ENCODE data around the gene FBXL12.

FBXL12 gene

DNA sequence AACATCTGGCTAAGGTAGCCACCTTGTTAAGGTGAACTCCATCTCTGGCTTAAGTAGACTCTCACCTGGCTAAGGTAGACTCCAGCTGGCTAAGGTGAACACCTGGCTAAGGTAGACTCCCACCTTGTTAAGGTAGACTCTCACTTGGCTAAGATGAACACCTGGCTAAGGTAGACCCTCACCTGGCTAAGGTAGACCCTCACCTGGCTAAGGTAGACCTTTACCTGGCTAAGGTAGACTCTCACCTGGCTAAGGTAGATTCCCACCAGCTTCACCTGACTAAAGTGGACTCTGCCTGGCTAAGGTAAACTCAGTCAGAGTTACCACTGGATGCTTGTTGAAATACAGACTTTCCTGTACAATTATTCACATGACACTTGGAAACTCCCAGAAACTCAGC lies 39.9 kb upstream of the FBXL12 start:
- TF ChIP-seq, protein P1, sequence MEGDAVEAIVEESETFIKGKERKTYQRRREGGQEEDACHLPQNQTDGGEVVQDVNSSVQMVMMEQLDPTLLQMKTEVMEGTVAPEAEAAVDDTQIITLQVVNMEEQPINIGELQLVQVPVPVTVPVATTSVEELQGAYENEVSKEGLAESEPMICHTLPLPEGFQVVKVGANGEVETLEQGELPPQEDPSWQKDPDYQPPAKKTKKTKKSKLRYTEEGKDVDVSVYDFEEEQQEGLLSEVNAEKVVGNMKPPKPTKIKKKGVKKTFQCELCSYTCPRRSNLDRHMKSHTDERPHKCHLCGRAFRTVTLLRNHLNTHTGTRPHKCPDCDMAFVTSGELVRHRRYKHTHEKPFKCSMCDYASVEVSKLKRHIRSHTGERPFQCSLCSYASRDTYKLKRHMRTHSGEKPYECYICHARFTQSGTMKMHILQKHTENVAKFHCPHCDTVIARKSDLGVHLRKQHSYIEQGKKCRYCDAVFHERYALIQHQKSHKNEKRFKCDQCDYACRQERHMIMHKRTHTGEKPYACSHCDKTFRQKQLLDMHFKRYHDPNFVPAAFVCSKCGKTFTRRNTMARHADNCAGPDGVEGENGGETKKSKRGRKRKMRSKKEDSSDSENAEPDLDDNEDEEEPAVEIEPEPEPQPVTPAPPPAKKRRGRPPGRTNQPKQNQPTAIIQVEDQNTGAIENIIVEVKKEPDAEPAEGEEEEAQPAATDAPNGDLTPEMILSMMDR (IDR thresholded peaks at IDR 0.05; ENCODE audit: low read depth, low read length, missing control alignments), result no peak
- no peak overlapping the region for H3K4me3 ChIP-seq (ENCODE audit: low read depth, low read length)
- no peak for DNase-seq (ENCODE audit: low read depth)
- in situ Hi-C loops (cut with HindIII; ENCODE audit: low sequenced_read_pairs), result no loop called here

DNA sequence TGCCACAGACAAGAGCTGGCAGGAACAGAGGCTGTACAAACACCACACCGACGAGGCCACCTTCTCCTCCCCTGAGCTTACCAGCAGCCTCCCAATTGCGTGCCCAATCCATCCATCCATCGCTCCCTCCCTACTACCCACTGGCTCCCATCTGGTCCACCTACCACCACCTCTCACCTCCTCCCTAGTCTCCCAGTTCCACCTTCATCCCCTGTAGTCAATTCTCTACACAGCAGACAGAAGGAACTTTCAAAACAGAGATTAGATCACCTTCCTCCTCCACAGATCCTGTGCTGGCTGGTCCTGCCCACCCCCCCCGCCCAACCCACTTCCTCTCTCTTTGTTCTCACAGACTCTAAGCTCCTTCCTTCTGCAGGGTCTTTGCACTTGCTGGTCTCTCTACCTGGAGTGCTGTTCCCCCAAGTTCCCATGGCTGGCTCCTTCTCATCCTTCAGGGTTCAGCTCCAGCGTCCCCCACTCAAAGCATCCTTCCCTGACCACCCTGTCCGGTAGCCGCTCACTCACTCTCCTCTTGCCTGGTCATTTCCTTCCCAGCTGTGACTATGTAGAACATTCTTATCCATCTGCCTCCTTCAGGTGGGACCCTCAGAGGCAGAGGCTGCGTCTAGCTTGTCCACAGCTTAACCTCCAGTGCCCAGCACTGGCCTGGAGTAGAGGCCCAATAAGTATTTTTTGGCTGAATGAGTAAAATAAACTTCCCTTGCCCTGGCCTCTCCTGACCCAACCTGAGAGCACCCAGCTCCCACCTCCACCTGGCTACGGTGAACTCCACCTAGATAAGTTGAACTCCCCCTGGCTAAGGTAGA lies 39.3 kb upstream of the FBXL12 start:
- TF ChIP-seq, protein P1 (IDR thresholded peaks at IDR 0.05; ENCODE audit: low read depth, low read length, missing control alignments), result no peak
- no peak for DNase-seq (ENCODE audit: low read depth)
- in situ Hi-C loops (cut with HindIII; ENCODE audit: low sequenced_read_pairs), result no loop called here
- no peak overlapping the region for H3K4me3 ChIP-seq (ENCODE audit: low read depth, low read length)

DNA sequence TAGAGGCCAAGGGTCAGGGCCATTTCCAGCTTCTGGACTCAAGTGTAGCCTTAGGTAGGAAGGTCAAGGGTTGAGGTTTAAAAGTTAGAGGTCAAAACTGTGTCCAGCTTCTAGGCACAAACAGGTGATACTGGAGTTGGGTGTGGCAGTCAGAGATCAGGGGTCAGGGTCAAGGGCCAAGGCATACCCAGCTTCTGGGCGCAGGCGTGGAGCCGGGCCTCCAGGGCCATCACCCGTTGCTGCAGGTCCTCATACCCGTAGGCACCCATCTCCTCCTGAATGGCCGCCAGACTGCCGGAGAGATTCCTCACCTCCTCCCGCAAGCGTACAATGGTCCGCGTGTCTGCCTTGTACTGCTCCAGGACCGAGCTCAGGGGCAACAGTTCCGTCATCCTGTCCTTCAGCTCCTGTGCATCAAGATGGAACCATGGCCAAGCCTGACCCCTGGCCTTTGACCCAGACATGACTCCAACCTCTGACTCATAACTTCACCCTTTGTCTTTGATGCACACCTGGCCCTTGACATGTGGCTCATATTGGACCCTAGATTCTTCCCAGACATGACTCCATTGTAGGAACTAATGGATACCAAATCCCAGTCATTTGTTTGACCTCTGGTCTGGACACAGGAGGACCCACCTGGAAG lies 38.3 kb upstream of the FBXL12 start:
- no peak overlapping the region for H3K4me3 ChIP-seq (ENCODE audit: low read depth, low read length)
- TF ChIP-seq, protein P1 (IDR thresholded peaks at IDR 0.05; ENCODE audit: low read depth, low read length, missing control alignments), result no peak
- in situ Hi-C loops (cut with HindIII; ENCODE audit: low sequenced_read_pairs), result no loop called here

DNA sequence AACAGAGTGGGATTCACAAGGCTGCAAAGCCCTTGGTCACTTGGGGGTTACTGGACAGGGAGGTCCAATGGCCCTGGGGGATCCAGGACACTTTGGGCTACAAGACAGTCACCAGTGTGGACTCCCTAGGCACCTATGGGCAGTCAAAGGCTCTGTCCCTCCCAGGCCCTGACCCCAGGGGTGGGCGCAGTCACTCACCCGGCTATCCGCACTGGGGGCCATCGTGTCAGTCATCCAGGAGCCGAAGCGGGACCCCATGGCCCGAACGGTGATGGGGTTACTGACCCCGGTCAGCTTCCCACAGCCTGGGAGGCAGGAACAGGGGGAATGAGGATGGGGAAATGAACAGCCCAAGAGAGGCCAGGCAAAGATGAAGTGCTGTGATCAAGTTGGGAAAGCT lies 37.7 kb upstream of the FBXL12 start:
- TF ChIP-seq, protein P1 (IDR thresholded peaks at IDR 0.05; ENCODE audit: low read depth, low read length, missing control alignments), result no peak
- H3K4me3 ChIP-seq (ENCODE audit: low read depth, low read length), result no peak overlapping the region
- in situ Hi-C loops (cut with HindIII; ENCODE audit: low sequenced_read_pairs), result no loop called here
- no peak for DNase-seq (ENCODE audit: low read depth)

More for the DNA sequence above, 38.3 kb upstream of the FBXL12 start:
- DNase-seq (ENCODE audit: low read depth), result no peak

DNA sequence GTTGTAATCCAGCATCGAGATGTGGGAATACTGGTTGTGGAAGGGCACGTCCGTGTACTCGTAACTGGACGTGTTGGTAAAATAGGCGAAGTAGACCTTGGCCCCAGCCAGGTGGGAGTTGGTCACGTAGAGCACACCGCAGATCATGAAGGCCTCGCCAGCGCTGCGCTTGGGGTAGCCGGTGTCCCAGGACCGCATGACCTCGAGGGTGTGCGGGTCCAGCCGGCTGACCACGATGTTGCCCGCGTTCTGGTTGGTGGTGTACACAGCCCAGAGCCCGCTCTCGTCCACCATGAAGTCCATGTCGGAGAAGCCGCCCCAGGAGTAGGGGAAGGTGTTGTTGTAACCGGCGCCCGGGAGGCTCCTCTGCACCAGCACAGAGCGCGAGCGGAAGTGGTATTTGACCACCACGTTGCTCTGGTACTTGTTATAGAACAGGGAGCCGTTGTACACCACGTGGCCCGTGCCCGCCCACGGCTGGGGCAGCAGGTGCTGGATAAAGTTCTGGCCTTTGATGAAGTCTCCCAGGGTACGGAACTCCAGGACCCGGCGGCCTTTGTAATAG lies 35.5 kb upstream of the FBXL12 start:
- no peak overlapping the region for H3K4me3 ChIP-seq (ENCODE audit: low read depth, low read length)

More for the DNA sequence above, 35.5 kb upstream of the FBXL12 start:
- DNase-seq (ENCODE audit: low read depth), result no peak
- TF ChIP-seq, protein P1 (IDR thresholded peaks at IDR 0.05; ENCODE audit: low read depth, low read length, missing control alignments), result no peak
- in situ Hi-C loops (cut with HindIII; ENCODE audit: low sequenced_read_pairs), result no loop called here
